Fibroblast of pulmonary artery (primary cell): Measurements from ENCODE around the gene ROBO4.

Experiments used
- DNase-seq: peaks from one replicate; pipeline ENCODE4 v3.0.0-alpha.2; 2010; ENCODE audit warnings: low read depth
- H3K4me3 ChIP-seq: replicated peaks from 2 replicates; pipeline ENCODE4 v1.5.1; 2011; ENCODE audit warnings: low read depth, mild to moderate bottlenecking, control low read depth, low read length, moderate library complexity
- TF ChIP-seq, protein P1 (sequence below): IDR thresholded peaks from 2 replicates; pipeline ENCODE4 v1.5.1; 2011; ENCODE audit warnings: mild to moderate bottlenecking, control low read depth, low read length, inconsistent platforms; ENCODE audit errors: missing control alignments

Gene ROBO4

DNA sequence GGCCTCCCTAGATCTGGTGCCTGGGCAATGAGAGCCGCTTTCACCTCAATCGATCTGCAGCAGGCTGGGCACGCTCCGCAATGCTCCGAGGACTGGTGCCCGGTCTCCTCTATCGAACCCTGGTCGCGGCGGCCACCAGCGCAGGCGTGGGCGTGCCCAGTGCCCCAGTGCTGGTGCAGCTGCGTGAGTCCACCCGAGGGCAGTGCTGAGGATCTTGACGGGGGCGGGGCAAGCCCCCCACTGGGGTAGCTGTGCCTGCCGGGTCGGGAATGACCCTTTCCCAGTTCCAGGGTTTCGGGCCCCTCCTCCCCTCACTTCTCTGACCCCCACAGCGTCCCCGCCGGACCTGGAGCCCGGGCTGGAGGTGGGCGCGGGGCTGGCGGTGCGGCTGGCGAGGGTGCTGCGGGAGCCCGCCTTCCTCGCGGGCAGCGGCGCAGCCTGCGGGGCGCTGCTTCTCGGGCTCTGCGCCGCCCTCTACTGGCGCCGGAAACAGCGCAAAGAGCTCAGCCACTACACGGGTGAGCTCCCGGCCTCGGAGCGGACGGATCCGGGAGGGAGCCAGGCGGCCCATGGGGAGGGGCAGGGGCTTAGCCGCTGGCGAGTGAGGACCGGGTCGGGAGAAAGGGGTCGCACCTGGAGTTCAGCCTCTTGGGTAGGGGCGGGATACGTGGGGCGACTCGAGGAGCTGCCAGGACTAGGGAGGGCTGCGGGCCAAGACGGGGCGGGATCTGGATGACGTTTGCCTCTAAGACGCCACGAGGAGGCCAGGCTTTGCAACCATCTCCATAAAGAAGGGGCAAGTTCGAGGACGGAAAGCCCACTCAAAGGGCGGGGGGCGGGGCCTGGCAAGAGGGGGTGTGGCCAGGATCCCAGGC lies 21.5 kb downstream of the ROBO4 start:
- DNase-seq, result peak; percentile 97
- peak overlapping the region; percentile 65 for H3K4me3 ChIP-seq
- TF ChIP-seq, protein P1, sequence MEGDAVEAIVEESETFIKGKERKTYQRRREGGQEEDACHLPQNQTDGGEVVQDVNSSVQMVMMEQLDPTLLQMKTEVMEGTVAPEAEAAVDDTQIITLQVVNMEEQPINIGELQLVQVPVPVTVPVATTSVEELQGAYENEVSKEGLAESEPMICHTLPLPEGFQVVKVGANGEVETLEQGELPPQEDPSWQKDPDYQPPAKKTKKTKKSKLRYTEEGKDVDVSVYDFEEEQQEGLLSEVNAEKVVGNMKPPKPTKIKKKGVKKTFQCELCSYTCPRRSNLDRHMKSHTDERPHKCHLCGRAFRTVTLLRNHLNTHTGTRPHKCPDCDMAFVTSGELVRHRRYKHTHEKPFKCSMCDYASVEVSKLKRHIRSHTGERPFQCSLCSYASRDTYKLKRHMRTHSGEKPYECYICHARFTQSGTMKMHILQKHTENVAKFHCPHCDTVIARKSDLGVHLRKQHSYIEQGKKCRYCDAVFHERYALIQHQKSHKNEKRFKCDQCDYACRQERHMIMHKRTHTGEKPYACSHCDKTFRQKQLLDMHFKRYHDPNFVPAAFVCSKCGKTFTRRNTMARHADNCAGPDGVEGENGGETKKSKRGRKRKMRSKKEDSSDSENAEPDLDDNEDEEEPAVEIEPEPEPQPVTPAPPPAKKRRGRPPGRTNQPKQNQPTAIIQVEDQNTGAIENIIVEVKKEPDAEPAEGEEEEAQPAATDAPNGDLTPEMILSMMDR, result peak; percentile 35

DNA sequence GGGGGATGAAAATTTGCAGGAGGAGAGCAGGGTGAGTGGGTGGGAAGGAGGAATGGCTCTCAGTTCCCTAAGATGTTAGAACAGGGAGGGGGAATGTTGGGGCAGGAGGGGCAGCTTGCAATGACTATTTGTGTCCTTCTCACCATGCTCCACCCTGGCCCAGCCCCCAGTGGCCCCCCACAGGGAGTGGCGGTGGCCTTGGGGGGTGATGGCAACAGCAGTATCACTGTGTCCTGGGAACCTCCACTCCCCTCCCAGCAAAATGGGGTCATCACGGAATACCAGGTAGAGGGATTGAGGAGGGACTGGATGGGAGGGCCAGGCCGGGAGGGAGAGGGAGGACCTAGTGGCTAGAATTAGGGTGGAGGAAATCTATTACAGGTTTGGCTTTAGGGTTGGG lies 22.3 kb downstream of the ROBO4 start:
- H3K4me3 ChIP-seq, result peak overlapping the region; percentile 65
- TF ChIP-seq, protein P1, result no peak
- DNase-seq, result no peak

DNA sequence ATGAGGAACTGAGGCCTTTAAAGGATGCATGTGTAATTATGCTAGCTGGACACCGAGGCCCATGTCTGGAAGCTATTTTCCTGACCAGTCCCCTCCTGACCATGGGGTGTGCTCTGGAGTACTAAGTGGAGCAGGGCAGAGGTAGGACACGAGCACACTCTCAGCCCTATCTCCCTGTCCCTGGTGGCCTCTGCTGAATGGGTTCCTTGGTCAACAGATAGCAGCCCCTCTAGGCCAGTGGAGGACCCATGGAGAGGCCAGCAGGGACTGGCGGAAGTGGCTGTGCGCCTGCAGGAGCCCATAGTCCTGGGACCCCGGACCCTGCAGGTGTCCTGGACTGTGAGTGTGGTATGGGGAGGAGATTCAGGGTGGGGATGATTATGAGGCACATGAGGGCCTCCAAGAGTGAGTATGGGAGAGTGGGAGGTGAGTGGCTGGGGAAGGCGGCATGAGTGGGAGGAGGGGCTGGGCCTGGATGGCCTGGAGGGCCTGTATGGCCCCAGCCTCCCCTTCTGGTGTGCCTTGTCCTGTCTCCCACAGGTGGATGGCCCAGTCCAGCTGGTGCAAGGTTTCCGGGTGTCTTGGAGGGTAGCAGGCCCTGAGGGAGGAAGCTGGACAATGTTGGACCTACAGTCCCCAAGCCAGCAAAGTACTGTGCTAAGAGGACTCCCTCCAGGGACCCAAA lies 23.0 kb downstream of the ROBO4 start:
- TF ChIP-seq, protein P1, result no peak
- H3K4me3 ChIP-seq, result no peak overlapping the region
- DNase-seq, result no peak

DNA sequence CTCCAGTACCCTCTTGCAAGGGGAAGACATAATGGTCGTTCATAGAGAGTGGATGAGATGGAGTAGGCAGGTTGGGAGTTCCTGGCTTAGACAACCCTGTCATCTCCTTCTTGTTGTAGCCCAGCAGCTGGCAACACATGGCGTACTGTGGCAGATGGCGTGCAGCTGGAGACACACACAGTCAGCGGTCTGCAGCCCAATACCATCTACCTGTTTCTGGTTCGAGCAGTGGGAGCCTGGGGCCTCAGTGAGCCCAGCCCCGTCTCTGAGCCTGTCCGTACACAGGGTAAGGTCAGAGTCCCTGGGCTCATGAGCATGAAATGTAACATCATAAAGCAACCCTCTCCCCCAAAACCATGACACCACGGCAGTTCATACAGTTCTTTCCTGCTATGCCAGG lies 23.7 kb downstream of the ROBO4 start:
- TF ChIP-seq, protein P1, result no peak
- DNase-seq, result no peak
- H3K4me3 ChIP-seq, result no peak overlapping the region

DNA sequence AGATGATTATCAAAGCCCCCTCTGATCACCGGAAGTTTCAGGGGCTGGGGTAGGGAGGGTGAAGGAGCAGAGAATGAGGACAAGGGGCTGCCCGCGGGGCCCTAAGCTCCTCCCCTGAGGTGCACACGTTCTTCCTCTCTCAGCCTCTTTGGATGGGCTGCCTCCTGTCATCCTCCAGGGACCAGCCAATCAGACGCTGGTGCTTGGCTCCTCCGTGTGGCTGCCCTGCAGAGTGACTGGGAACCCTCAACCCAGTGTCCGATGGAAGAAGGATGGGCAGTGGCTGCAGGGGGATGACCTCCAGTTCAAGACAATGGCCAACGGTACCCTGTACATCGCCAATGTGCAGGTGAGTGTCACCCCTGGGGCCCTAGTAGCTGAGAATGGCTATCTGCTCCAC lies 24.9 kb downstream of the ROBO4 start:
- H3K4me3 ChIP-seq, result no peak overlapping the region
- no peak for DNase-seq
- TF ChIP-seq, protein P1, result no peak

DNA sequence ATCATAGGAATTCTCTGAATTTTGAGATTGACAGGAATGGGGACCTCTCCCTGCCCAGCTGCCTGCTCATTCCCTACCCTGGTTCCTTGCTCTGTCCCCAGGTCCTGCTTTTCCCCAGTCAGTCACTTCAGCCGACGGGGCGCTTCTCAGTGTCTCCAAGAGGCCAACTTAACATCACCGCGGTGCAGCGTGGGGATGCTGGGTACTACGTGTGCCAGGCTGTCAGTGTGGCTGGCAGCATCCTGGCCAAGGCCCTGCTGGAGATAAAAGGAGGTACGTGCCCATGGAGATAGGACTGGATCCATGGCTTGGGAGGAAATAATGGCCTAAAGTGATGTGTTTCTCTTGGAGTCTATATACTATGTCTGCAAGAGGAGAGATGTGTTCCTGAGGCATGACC lies 25.4 kb downstream of the ROBO4 start:
- no peak for DNase-seq
- TF ChIP-seq, protein P1, result no peak
- no peak overlapping the region for H3K4me3 ChIP-seq

DNA sequence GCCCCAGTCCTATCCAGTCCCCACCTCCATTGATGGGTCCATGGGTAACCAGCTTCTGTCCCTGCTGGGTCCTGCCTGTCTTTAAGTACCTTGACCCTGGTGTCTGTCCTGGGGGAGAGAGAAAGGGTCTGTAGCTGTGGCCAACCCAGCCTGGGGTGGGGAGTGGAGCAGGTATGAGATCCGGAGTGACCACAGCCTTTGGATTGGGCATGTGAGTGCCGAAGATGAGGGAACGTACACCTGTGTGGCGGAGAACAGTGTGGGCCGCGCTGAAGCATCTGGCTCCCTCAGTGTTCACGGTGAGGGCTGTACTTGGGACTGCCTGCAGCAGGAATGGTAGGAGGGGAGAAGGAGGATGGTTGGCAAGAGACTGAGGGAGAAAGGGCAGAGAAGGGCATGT lies 27.2 kb downstream of the ROBO4 start:
- DNase-seq, result no peak
- no peak overlapping the region for H3K4me3 ChIP-seq
- TF ChIP-seq, protein P1, result no peak
